ENCODE measurements around the gene SMG6.

The SMG6 gene

GRCh38 chr17:2056206-2057174 is 247.1 kb downstream of the SMG6 start:
- DNase-seq: no peak

GRCh38 chr17:2055292-2056205 is 248.0 kb downstream of the SMG6 start:
- no peak for DNase-seq

- DNase-seq: no peak
Measured at GRCh38 chr17:2054512-2055291, 248.9 kb downstream of the SMG6 start, which contains the start of gene HIC1. HIC1 (plus strand) TSS chr17:2055103; CDS start chr17:2056691, 1,588 bp downstream.

GRCh38 chr17:2054262-2054511 is 249.4 kb downstream of the SMG6 start:
- DNase-seq: no peak

GRCh38 chr17:2053380-2054261 is 250.0 kb downstream of the SMG6 start:
- no peak for DNase-seq

GRCh38 chr17:2051933-2052559 is 251.5 kb downstream of the SMG6 start:
- DNase-seq: no peak

- no peak for DNase-seq
Measured at GRCh38 chr17:2051061-2051932, 252.3 kb downstream of the SMG6 start.

GRCh38 chr17:2050300-2051060 is 253.1 kb downstream of the SMG6 start:
- peak; percentile 40 for DNase-seq

GRCh38 chr17:2049333-2050299 is 254.0 kb downstream of the SMG6 start:
- DNase-seq: peak; percentile 53

GRCh38 chr17:2048805-2049204 is 254.8 kb downstream of the SMG6 start:
- no peak for DNase-seq

- DNase-seq: no peak
Measured at GRCh38 chr17:2047590-2047989, 256.0 kb downstream of the SMG6 start.

- no peak for DNase-seq
Measured at GRCh38 chr17:2044263-2044894, 259.2 kb downstream of the SMG6 start.

GRCh38 chr17:2043785-2044184 is 259.8 kb downstream of the SMG6 start:
- no peak for DNase-seq

- DNase-seq: no peak
Measured at GRCh38 chr17:2042933-2043332, 260.7 kb downstream of the SMG6 start.

- DNase-seq: no peak
Measured at GRCh38 chr17:2042390-2042847, 261.2 kb downstream of the SMG6 start.

GRCh38 chr17:2041561-2042389 is 261.8 kb downstream of the SMG6 start, which contains the start of gene OVCA2:
OVCA2 (plus strand) TSS chr17:2042022; CDS start chr17:2042048, 26 bp downstream.
- peak; percentile 87 for DNase-seq

All from COR-L47 (cell line).